ENCODE data around the gene TMEM62. TPM values are rescaled to one million over a fixed set of nuclear protein-coding genes. Genes with fewer than 3 reads are reported as not detected.

TMEM62 gene
- polyA plus RNA-seq, 3 donors = 10.5 to 11.3 (median 10.8) TPM

DNA sequence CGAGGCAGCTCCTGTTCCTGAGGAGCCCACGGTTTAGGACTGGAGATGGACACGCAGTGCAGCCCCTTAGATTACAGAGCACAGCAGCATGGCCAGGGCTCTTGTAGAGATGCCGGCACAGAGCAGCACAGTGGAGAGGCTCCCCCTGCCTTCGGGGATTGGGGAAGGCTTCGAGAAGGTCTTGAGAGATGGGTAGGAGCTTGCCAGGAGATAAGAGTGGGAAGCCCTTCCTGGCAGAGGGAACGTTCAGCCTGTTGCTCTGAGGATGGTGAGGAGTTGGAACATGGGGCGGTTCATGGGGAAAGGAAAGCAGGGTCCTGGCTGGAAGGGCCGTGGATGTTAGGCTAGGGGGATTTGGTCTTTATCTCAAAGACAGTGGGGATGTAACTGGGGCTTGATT lies 77.4 kb downstream of the TMEM62 start:
- H2AFZ ChIP-seq (ENCODE audit: insufficient read depth, low read depth, low read length, poor library complexity, severe bottlenecking) = no peak overlapping the region
- H3K27ac Mint-ChIP-seq = no peak overlapping the region

GRCh38 chr15:43211224-43211735 lies 77.9 kb downstream of the TMEM62 start:
- Histone ChIP-seq H3K4me3 (replicated peaks in 1 of 3; ENCODE audit: low read depth in 2 of 3, low read length in 3 of 3) (no peak overlapping the region), H3K4me1 (ENCODE audit: control insufficient read depth in 1 of 2, insufficient read depth in 2 of 2, low read length in 2 of 2) (no peaks in the 10 kb centered on the region), H2AFZ (ENCODE audit: insufficient read depth, low read depth, low read length, poor library complexity, severe bottlenecking) (no peak overlapping the region), H3K27ac (ENCODE audit: low read depth in 1 of 2, low read length in 2 of 2) (no peak overlapping the region), H3K79me2 (ENCODE audit: insufficient read depth, low read length) (no peaks in the 10 kb centered on the region), H3K9me3 (replicated peaks in 1 of 2; ENCODE audit: control insufficient read depth in 1 of 2, insufficient read depth in 1 of 2, low read length in 2 of 2) (no peaks in the 10 kb centered on the region), H3K27me3 (ENCODE audit: control insufficient read depth in 2 of 2, insufficient read depth in 2 of 2, low read length in 2 of 2) (no peaks in the 10 kb centered on the region), H3K4me2 (replicated peaks; ENCODE audit: extremely low read depth, low read length, poor library complexity, severe bottlenecking) (no peak overlapping the region), H3K9ac (ENCODE audit: insufficient read depth, low read length, poor library complexity, severe bottlenecking) (no peak overlapping the region), H4K20me1 (ENCODE audit: insufficient read depth, low read length) (no peaks in the 10 kb centered on the region), H3K36me3 (replicated peaks in 1 of 2; ENCODE audit: control insufficient read depth in 1 of 2, insufficient read depth in 2 of 2, low read length in 2 of 2) (no peaks in the 10 kb centered on the region)
- peaks cover 5% of the 10 kb centered on the region for H3K4me1 Mint-ChIP-seq
- peak overlapping the region in 1 of 7 donors; percentile 31 for H3K27ac Mint-ChIP-seq
- intact Hi-C loops (cut with micrococcal nuclease) = no loop called here
- WGBS (ENCODE audit: insufficient coverage) = 74% methylated on average over 2 of the region's 4 CpGs
- TF ChIP-seq, protein P1, sequence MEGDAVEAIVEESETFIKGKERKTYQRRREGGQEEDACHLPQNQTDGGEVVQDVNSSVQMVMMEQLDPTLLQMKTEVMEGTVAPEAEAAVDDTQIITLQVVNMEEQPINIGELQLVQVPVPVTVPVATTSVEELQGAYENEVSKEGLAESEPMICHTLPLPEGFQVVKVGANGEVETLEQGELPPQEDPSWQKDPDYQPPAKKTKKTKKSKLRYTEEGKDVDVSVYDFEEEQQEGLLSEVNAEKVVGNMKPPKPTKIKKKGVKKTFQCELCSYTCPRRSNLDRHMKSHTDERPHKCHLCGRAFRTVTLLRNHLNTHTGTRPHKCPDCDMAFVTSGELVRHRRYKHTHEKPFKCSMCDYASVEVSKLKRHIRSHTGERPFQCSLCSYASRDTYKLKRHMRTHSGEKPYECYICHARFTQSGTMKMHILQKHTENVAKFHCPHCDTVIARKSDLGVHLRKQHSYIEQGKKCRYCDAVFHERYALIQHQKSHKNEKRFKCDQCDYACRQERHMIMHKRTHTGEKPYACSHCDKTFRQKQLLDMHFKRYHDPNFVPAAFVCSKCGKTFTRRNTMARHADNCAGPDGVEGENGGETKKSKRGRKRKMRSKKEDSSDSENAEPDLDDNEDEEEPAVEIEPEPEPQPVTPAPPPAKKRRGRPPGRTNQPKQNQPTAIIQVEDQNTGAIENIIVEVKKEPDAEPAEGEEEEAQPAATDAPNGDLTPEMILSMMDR (IDR thresholded peaks at IDR 0.05) = no peak
- H3K9me3 Mint-ChIP-seq = peaks cover 0 to 2% (median 0%) of the 10 kb centered on the region in 7 donors
- no peaks in the 10 kb centered on the region for H3K36me3 Mint-ChIP-seq
- DNase-seq = no peak
- H3K27me3 Mint-ChIP-seq (ENCODE audit: low read depth in 3 of 3) = peaks cover 9 to 23% (median 12%) of the 10 kb centered on the region in 3 donors
- H3K4me3 Mint-ChIP-seq = no peak overlapping the region

More for the DNA sequence above, 77.4 kb downstream of the TMEM62 start:
- H3K27me3 ChIP-seq (ENCODE audit: control insufficient read depth in 2 of 2, insufficient read depth in 2 of 2, low read length in 2 of 2) = no peaks in the 10 kb centered on the region
- peaks cover 5% of the 10 kb centered on the region for H3K4me1 Mint-ChIP-seq
- H3K9me3 ChIP-seq (replicated peaks in 1 of 2; ENCODE audit: control insufficient read depth in 1 of 2, insufficient read depth in 1 of 2, low read length in 2 of 2) = no peaks in the 10 kb centered on the region
- no peaks in the 10 kb centered on the region for H3K36me3 ChIP-seq (replicated peaks in 1 of 2; ENCODE audit: control insufficient read depth in 1 of 2, insufficient read depth in 2 of 2, low read length in 2 of 2)
- intact Hi-C loops (cut with micrococcal nuclease) = no loop called here
- H3K4me3 Mint-ChIP-seq = no peak overlapping the region
- H3K27ac ChIP-seq (ENCODE audit: low read depth in 1 of 2, low read length in 2 of 2) = no peak overlapping the region
- H3K27me3 Mint-ChIP-seq (ENCODE audit: low read depth in 3 of 3) = peaks cover 9 to 25% (median 12%) of the 10 kb centered on the region in 3 donors
- 89% methylated on average over 9 of the region's 9 CpGs for WGBS (ENCODE audit: insufficient coverage)
- no peaks in the 10 kb centered on the region for H4K20me1 ChIP-seq (ENCODE audit: insufficient read depth, low read length)
- no peaks in the 10 kb centered on the region for H3K4me1 ChIP-seq (ENCODE audit: control insufficient read depth in 1 of 2, insufficient read depth in 2 of 2, low read length in 2 of 2)
- no peak overlapping the region for H3K4me3 ChIP-seq (replicated peaks in 1 of 3; ENCODE audit: low read depth in 2 of 3, low read length in 3 of 3)
- H3K9ac ChIP-seq (ENCODE audit: insufficient read depth, low read length, poor library complexity, severe bottlenecking) = no peak overlapping the region
- no peak for DNase-seq
- no peaks in the 10 kb centered on the region for H3K36me3 Mint-ChIP-seq
- TF ChIP-seq, protein P1 (IDR thresholded peaks at IDR 0.05) = no peak
- peaks cover 0 to 2% (median 0%) of the 10 kb centered on the region in 7 donors for H3K9me3 Mint-ChIP-seq
- H3K79me2 ChIP-seq (ENCODE audit: insufficient read depth, low read length) = no peaks in the 10 kb centered on the region
- H3K4me2 ChIP-seq (replicated peaks; ENCODE audit: extremely low read depth, low read length, poor library complexity, severe bottlenecking) = no peak overlapping the region
